NCI-H1436 (cell line): Measurements from ENCODE around the gene STARD7.
A peak's percentile ranks its signal among the peaks of the same experiment; 100 is the strongest.
"Not testable (repeated sequence)": the region's sequence is repeated elsewhere in the genome, so short reads cannot be mapped to it uniquely, and the experiment has no call there.

Experiments
- DNase-seq: peaks from one replicate; lab custom pipeline; 2025; lab: John Stamatoyannopoulos, UW

The STARD7 gene

DNA sequence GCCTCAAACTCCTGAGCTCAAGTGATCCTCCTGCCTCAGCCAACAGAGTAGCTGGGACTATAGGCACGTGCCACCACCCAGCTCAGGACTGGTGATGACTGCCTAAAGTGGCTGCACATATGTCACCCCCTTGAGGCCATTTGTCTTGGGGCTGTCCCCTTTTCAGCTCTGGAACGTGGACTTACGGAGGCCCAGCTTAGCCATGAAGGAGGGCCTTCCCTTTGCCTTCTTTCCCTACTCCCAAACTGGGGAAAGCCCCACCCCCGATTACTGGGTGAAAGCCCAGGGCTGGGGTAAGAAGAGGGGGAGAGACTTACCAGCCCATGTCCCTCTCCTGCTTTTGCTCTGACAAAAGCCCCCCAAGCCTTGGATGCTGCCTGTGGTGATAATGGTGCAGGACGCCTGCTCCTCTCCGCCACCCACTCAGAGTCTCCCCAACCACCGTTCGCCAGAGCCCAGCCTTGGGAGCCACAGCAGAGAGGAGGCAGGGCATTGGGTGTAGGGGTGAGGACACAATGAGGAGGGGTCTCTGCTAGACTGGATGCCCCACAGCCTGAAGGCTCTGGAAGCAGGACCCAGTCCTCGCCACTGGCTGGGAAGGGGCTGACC lies 60.9 kb downstream of the STARD7 start:
- DNase-seq = no peak

DNA sequence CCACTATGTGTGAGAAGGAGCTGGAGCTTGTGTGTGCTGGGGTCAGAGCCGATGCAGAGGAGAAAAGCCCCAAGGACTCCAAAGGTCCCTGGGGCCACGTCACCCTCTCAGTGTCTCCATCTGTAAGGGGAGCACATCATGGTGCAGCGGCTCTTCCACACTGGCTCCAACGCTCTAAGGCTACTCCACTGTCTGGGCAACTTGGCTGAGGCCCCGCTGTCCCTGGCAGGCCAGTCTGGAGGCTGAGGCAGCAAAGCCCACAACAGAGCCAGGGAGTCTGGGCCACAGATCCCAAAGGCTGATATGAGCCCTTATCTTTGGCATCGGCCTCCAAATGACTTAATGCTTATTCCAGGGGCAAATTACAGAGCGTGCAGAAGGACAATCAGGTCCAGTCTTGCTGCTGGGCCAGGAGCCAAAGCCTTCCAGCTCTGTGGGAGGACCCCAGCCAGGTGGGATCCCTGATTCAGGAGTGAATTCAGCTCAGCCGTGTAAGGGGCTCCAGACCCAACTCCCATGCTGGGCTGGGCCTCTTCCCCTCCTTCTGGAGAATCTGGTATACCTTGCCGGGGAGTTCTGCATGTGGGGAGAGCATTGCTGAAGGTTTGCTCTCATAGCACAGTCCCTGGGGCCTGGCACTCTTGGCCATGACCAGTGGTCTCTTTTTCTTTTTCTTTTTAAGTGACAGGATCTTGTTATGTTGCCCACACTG lies 61.6 kb downstream of the STARD7 start:
- DNase-seq = no peak

DNA sequence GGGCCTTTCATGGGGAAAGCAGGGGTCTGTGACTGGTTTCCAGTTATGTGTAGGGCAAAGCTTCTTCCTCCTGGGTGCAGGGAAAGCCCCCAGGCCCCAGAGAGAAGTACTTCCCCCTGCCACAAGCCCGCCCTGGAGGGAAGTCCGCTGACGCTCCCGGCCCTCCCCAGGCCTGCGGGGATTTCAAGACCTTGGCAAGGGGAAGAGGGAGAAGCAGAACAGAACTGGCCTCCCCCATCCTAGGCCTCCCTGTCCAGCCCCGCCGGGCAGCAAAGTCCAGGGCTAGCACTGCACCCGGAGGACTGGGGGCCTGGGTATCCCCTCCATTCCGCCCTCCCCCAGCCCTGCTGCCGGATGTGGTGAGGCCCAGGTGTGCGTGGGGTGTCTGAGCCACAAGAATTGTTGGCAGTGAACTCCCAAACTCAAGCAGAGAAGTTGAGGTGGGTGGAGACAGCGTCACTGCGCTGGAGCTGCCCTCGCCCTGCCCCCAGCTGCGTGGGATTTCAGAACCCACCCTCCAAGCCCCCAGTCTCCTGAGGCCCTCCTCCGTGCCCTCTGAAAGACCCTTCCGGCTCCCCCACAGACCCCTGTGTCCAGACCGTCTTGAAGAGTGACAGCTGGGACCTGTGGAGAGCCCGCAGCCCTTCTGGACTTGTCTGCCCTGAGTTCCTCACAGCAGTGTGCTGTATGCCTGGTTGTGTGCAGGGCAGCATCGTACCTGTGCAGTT lies 62.3 kb downstream of the STARD7 start:
- DNase-seq = no peak

- DNase-seq = no peak
Observed at GRCh38 chr2:96145848-96146152, 62.8 kb downstream of the STARD7 start.

- no peak for DNase-seq
Observed at GRCh38 chr2:96145036-96145847, 63.4 kb downstream of the STARD7 start, which contains the start of gene DUSP2. Gene DUSP2, minus strand, starts transcription at chr2:96145440. Its CDS starts 86 bp downstream, at chr2:96145354.

- DNase-seq = no peak
Observed at GRCh38 chr2:96144481-96145035, 64.1 kb downstream of the STARD7 start.

GRCh38 chr2:96143848-96144480 lies 64.7 kb downstream of the STARD7 start:
- DNase-seq = no peak

GRCh38 chr2:96143231-96143847 lies 65.3 kb downstream of the STARD7 start:
- DNase-seq = no peak

DNA sequence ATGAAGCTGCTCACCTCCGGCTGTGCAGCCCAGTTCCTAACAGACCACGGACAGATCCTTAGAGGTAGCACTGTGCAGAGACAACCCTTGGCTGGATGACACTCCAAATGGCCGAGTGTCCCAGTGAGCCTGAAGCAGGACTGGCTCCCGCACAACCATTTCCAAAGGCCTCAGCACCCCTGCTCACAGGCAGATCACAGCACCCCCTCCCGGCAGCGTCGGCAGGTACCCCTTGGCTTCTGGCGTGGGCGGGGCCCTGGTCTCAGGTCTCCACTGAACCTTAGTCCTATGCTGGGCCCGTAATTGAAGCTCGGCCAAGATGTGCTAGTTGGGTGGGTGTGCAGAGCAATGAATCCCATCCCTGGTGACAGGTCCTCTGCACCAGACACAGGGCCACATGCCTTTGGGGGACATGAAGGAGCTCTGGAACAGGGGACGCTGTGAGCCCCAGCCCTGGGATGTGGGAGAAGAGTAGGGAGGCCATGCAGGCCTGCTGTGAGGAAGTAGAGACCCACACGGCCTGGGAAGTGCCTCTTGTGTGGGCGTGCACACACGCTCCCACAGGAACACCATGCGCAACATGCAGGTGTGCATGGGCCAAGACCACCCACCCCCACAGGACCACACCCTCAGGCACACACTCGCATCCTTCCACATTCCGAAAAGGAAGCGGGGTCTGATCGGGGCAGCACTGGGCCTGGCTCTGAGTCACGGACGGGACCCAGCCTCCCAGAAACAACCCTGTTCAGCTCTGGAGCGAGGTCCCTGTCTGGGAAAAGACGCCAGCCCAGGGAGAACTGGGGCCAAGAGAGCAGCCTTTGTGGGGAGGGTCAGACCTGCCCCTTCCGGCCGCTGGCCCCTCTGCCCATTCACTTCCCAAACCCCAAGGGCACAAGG lies 66.2 kb downstream of the STARD7 start:
- no peak for DNase-seq

GRCh38 chr2:96141624-96141967 lies 67.0 kb downstream of the STARD7 start:
- not testable (repeated sequence) for DNase-seq

- DNase-seq = no peak
Observed at GRCh38 chr2:96140941-96141623, 67.5 kb downstream of the STARD7 start.

GRCh38 chr2:96139181-96139758 lies 69.4 kb downstream of the STARD7 start:
- DNase-seq = no peak

DNA sequence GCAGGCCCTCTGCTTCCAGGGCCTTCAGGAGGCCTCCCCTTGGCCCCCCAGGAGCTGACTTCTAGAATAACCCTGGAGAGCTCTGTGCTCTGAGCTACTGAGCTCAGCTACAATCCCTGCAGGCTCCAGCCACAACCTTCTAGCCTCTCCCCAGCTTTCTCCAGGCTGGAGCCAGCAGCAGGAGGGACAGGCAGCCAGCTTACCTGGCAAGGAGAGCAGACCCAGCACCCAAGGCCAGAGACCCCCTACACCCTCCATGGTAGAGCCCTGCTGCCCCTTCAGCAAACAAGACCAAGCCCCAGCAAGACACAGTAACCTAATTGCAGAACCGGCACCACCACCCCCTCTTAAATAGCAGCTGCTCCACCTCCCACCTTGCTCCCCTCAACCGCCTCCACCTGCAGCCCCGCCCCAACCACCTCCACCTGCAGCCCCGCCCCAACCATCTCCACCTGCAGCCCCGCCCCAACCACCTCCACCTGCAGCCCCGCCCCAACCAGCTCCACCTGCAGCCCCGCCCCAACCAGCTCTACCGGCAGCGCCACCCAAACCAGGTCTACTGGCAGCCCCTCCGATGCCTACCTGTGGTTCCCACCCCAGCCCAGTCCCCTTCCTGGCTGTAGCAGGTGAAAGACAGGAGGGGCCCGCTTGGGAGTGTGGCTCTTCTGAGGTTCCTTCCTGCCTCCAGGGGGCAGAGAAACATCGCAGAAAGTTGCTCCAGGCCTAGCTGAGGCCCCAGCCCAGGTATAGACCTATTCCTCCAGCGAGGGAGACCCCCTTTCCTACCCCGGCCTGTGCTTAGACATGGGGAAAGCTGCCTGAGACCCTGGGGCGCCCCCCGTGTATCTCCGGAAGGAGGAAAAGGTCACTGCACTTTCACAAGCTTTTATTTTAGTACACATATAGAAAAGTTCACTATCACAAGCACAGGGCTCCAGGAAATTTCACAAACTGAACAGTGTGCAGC lies 70.2 kb downstream of the STARD7 start, which contains the start of gene ASTL:
Gene ASTL (minus strand): TSS at position 324 of the 967 bp plus-strand sequence. CDS start 66 bp downstream, at position 258.
- DNase-seq = peak; percentile 67

DNA sequence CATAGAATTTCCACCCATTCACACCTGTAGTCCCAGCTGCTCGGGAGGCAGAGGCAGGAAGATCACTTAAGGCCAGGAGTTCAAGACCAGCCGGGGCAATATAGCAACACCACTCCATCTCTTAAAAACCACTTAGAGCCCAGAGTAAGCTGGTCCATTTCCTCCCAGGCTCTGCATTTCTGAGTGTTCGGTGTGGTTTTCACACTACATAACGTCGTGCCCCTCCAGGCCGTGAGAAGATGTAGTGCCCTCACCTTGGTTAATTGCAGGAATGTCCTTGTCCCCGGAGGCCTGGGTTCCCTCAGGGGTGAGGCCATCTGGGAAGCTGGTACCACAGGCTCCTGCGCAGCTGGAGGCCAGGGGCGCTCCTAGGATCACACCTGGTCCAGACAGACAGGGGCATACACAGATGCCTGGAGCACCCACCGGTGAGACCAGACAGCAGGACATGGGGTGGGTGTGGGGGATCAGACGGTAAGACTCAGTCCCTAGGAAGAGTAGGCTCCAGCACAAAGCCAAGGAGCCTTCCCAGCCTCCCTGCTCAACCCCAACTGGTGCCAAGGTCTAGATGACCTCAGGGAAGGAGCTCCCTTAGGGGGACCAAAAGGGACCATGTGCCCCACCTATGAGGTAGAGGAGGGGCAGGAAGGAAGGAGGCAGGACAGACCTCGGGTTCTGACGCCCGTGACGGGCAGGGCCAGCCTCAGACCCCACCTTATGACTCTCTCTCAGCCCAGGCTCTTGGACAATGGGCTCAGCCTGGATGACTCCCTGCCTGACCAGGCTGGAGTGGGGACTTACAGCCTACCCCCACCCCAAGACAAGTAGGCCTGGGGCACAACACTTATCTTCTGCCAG lies 71.1 kb downstream of the STARD7 start:
- DNase-seq = no peak

DNA sequence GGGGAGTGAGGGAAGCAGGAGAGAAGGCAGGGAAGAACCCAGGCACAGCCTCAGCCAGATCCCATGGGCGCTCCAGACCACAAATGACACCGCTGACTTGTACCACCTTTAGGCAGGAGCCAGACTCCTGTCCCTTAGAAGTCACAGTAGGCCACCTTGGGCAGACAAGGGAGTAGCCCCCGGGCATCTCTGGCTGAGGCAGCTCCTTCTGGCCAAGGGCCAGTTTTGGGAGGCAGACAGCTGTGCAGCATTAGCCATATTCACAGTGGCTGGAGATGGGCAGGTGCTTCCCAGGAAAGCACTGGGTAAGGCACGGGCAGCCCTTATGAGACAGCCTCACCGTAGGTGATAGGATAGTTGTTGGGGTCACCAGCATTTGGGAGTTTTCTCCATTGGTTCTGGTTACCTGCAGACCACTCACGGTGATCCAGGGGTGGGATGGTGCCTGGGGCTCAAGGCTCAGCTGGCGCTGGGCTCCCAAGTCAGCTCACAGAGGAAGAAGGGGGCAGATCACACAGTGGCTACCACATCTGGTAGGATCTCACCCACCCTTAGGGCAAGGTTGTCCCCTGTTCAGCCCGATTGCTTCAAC lies 72.4 kb downstream of the STARD7 start:
- DNase-seq = no peak

GRCh38 chr2:96135621-96136020 lies 73.0 kb downstream of the STARD7 start:
- DNase-seq = no peak

GRCh38 chr2:96135171-96135570 lies 73.5 kb downstream of the STARD7 start:
- no peak for DNase-seq
